Liver (tissue), 9 donors: Measurements from ENCODE around the gene TPCN1. TPM values are rescaled to one million over a fixed set of nuclear protein-coding genes. Genes with fewer than 3 reads are reported as not detected.

ENCODE experiments used
- DNase-seq: peaks from one replicate; pipeline ENCODE4 v3.0.0-alpha.2; 2017; ENCODE audit warnings: low spot score
- H3K27ac ChIP-seq, 2 donors: one replicate each; pipeline ENCODE4 v1.7.0; 2013; ENCODE audit warnings: inconsistent platforms in 2 of 2, low read length in 2 of 2, control low read depth in 1 of 2, low read depth in 1 of 2, mild to moderate bottlenecking in 1 of 2
- H3K27me3 ChIP-seq, 4 donors: one replicate each; pipeline versions ENCODE4 v1.6.1 to v1.7.0; 2013; ENCODE audit warnings: low read length in 3 of 4, inconsistent platforms in 1 of 4, mild to moderate bottlenecking in 1 of 4, moderate library complexity in 1 of 4; ENCODE audit not compliant: control insufficient read depth in 4 of 4, insufficient read depth in 4 of 4
- H3K36me3 ChIP-seq, 4 donors: one replicate each; pipeline versions ENCODE4 v1.6.1 to v1.7.0; 2013; ENCODE audit warnings: low read length in 3 of 4, mild to moderate bottlenecking in 3 of 4, low read depth in 1 of 4, moderate library complexity in 1 of 4; ENCODE audit not compliant: control insufficient read depth in 4 of 4, insufficient read depth in 3 of 4
- H3K4me1 ChIP-seq, 4 donors: one replicate each; pipeline versions ENCODE4 v1.6.1 to v1.7.0; 2013; ENCODE audit warnings: low read length in 3 of 4, mild to moderate bottlenecking in 3 of 4, moderate library complexity in 1 of 4; ENCODE audit not compliant: control insufficient read depth in 4 of 4, insufficient read depth in 4 of 4
- H3K4me3 ChIP-seq, 3 donors: one replicate each; pipeline versions ENCODE4 v1.6.1 to v1.7.0; 2013; ENCODE audit warnings: low read length in 3 of 3, control low read depth in 1 of 3, low read depth in 1 of 3, mild to moderate bottlenecking in 1 of 3
- H3K9ac ChIP-seq, 2 donors: one replicate each; pipeline ENCODE4 v1.7.0; 2013; ENCODE audit warnings: low read length in 2 of 2, mild to moderate bottlenecking in 2 of 2, moderate library complexity in 2 of 2, control low read depth in 1 of 2, low read depth in 1 of 2
- H3K9me3 ChIP-seq, 4 donors: one replicate each; pipeline versions ENCODE4 v1.6.1 to v1.7.0; 2013; ENCODE audit warnings: low read length in 3 of 4; ENCODE audit not compliant: control insufficient read depth in 4 of 4
- ATF3 ChIP-seq: IDR thresholded peaks from 2 replicates; pipeline ENCODE4 v1.6.1; 2016; ENCODE audit warnings: antibody characterized with exemption
- CTCF ChIP-seq: fragments of 150-350 bp; IDR thresholded peaks from 2 replicates; pipeline ENCODE4 v1.5.1; 2017; ENCODE audit warnings: improper control_type of control experiment, low read depth, low read length; ENCODE audit not compliant: missing input control
- FOXA1 ChIP-seq: IDR thresholded peaks from 2 replicates; pipeline ENCODE4 v1.6.1; 2016; ENCODE audit warnings: antibody characterized with exemption
- FOXA2 ChIP-seq: IDR thresholded peaks from 2 replicates; pipeline ENCODE4 v1.6.1; 2016; ENCODE audit warnings: antibody characterized with exemption
- GABPA ChIP-seq, 2 donors: IDR thresholded peaks in 1 of 2; conservative IDR thresholded peaks in 1 of 2; 2 replicates each; pipeline ENCODE4 v1.6.1; 2016; ENCODE audit warnings: antibody characterized with exemption in 2 of 2, mild to moderate bottlenecking in 1 of 2, moderate library complexity in 1 of 2
- HNF4A ChIP-seq, 2 donors: conservative IDR thresholded peaks; 2 replicates each; pipeline ENCODE4 v1.6.1; 2016; ENCODE audit warnings: antibody characterized with exemption in 2 of 2, mild to moderate bottlenecking in 2 of 2
- HNF4G ChIP-seq: IDR thresholded peaks from 2 replicates; pipeline ENCODE4 v1.6.1; 2016; ENCODE audit warnings: antibody characterized with exemption
- MAX ChIP-seq: IDR thresholded peaks from 2 replicates; pipeline ENCODE4 v1.6.1; 2016; ENCODE audit warnings: antibody characterized with exemption
- NR2F2 ChIP-seq: IDR thresholded peaks from 2 replicates; pipeline ENCODE4 v1.6.1; 2016; ENCODE audit warnings: antibody characterized with exemption
- RAD21 ChIP-seq, 2 donors: IDR thresholded peaks; 2 replicates each; pipeline ENCODE4 v1.6.1; 2016; ENCODE audit warnings: antibody characterized with exemption in 2 of 2, mild to moderate bottlenecking in 2 of 2
- REST ChIP-seq: IDR thresholded peaks from 2 replicates; pipeline ENCODE4 v1.6.1; 2016; ENCODE audit warnings: antibody characterized with exemption, mild to moderate bottlenecking
- RXRA ChIP-seq, 2 donors: IDR thresholded peaks; 2 replicates each; pipeline ENCODE4 v1.6.1; 2017 to 2018; ENCODE audit warnings: antibody characterized with exemption in 2 of 2, mild to moderate bottlenecking in 1 of 2
- SP1 ChIP-seq: IDR thresholded peaks from 2 replicates; pipeline ENCODE4 v1.6.1; 2018; ENCODE audit warnings: antibody characterized with exemption, mild to moderate bottlenecking
- TAF1 ChIP-seq: conservative IDR thresholded peaks from 2 replicates; pipeline ENCODE4 v1.6.1; 2016; ENCODE audit warnings: antibody characterized with exemption, mild to moderate bottlenecking
- YY1 ChIP-seq: IDR thresholded peaks from 2 replicates; pipeline ENCODE4 v1.6.1; 2016; ENCODE audit warnings: antibody characterized with exemption, mild to moderate bottlenecking
- WGBS: extraction: QIAGEN DNeasy Blood & Tissue Kit; methylation state at CpG from one replicate; pipeline ENCODE4 v1.1.7; 2013; 5-methylcytosine and 5-hydroxymethylcytosine counted together
- polyA plus RNA-seq, 2 donors: library from polyadenylated mRNA; stranded (reverse) in 1 of 2; unstranded in 1 of 2; fragments of 200-250 nt in 1 of 2; fragments of >200 nt in 1 of 2; fragmentation: Nextera tagmentation in 1 of 2; extraction: Ambion mirVana in 1 of 2; gene quantifications; one replicate each; pipeline versions ENCODE4 v1.2.1 to v1.2.3, GENCODE V29; 2013 to 2015
- total RNA-seq, 2 donors: library from RNA; depleted of rRNA; stranded (reverse); fragments of >200 nt; gene quantifications; one replicate each; pipeline ENCODE4 v1.2.3, GENCODE V29; 2014
- donor health status: healthy.
- donor health status: healthy.
- donor health status: healthy.
- donor health status: healthy.
- donor health status: healthy.

TPCN1 gene
- total and polyA plus RNA-seq, 4 donors: 8.6 to 19.2 (median 13.7) TPM

DNA sequence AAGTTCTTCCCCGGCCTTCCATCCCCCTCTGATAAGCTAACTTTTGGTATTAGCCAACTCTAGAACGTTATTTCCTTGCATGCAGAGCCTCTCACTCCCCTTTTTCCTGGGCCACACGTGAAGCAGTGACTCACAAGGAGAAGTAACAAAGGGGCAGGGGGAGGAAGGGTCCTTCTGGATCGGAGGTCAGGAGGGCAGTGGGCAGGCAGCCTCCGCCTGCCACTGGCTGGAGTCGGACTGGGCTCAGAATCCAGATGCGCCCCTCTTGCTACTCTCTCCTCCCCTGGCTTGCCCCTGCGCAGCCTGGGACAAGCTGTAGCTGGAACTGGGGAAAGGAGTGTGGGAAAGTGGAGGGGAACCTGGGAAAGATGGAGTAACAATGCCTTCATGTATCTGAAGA is 55.0 kb downstream of the TPCN1 start:
- no peak for TF ChIP-seq CTCF
- TF ChIP-seq RAD21 (IDR thresholded peaks at IDR 0.05): no peak
- no peak for TF ChIP-seq MAX
- no peak for TF ChIP-seq FOXA2
- TF ChIP-seq RXRA (IDR thresholded peaks at IDR 0.05): no peak
- TF ChIP-seq HNF4A (conservative IDR thresholded peaks at IDR 0.05): no peak
- TF ChIP-seq NR2F2: no peak
- no peak for TF ChIP-seq ATF3
- no peak for TF ChIP-seq YY1
- TF ChIP-seq SP1: no peak
- no peak for TF ChIP-seq FOXA1
- TF ChIP-seq TAF1: no peak
- no peak for TF ChIP-seq REST
- no peak overlapping the region for H3K27ac ChIP-seq
- H3K4me1 ChIP-seq: peaks cover 8 to 19% (median 14%) of the 10 kb centered on the region in 4 donors
- peaks cover 9 to 42% (median 32%) of the 10 kb centered on the region in 4 donors for H3K36me3 ChIP-seq
- WGBS: 88% methylated on average over 8 of the region's 8 CpGs
- no peaks in the 10 kb centered on the region for H3K9me3 ChIP-seq
- DNase-seq: no peak
- no peak overlapping the region for H3K9ac ChIP-seq
- H3K4me3 ChIP-seq: no peak overlapping the region
- no peaks in the 10 kb centered on the region for H3K27me3 ChIP-seq

GRCh38 chr12:113276946-113277500 is 55.8 kb downstream of the TPCN1 start:
- H3K4me3 ChIP-seq: no peak overlapping the region
- no peaks in the 10 kb centered on the region for H3K9me3 ChIP-seq
- 96% methylated on average over 10 of the region's 10 CpGs for WGBS
- H3K36me3 ChIP-seq: peaks cover 9 to 42% (median 33%) of the 10 kb centered on the region in 4 donors
- peaks cover 3 to 12% (median 8%) of the 10 kb centered on the region in 4 donors for H3K4me1 ChIP-seq
- TF ChIP-seq GABPA (IDR thresholded peaks at IDR 0.05 in 1 of 2, conservative IDR thresholded peaks at IDR 0.05 in 1 of 2) (no peak), HNF4A (conservative IDR thresholded peaks at IDR 0.05) (no peak), HNF4G (no peak), FOXA1 (no peak)
- H3K9ac ChIP-seq: no peak overlapping the region
- H3K27me3 ChIP-seq: no peaks in the 10 kb centered on the region
- no peak for DNase-seq
- no peak overlapping the region for H3K27ac ChIP-seq
